HEK293 (cell line): ENCODE results near the gene UBE2G2.

Experiments
- EGR2 ChIP-seq: fragments of 450-650 bp; formaldehyde crosslinking; IDR thresholded peaks from 2 replicates; pipeline ENCODE4 v1.5.1; 2016; ENCODE audit warnings: low read depth, missing biosample characterization, missing genetic modification characterization
- GLIS1 ChIP-seq: fragments of 450-650 bp; formaldehyde crosslinking; IDR thresholded peaks from 2 replicates; pipeline ENCODE4 v1.5.1; 2016; ENCODE audit warnings: missing biosample characterization, missing genetic modification characterization
- GLIS2 ChIP-seq: fragments of 450-650 bp; formaldehyde crosslinking; IDR thresholded peaks from 2 replicates; pipeline ENCODE4 v1.5.1; 2016; ENCODE audit warnings: missing biosample characterization, missing genetic modification characterization
- KLF9 ChIP-seq: fragments of 450-650 bp; formaldehyde crosslinking; IDR thresholded peaks from 2 replicates; pipeline ENCODE4 v1.5.1; 2016; ENCODE audit warnings: missing biosample characterization, missing genetic modification characterization, low read depth
- YY2 ChIP-seq: fragments of 450-650 bp; formaldehyde crosslinking; IDR thresholded peaks from 2 replicates; pipeline ENCODE4 v1.5.1; 2016; ENCODE audit warnings: missing biosample characterization, missing genetic modification characterization
- ZBTB20 ChIP-seq: fragments of 450-650 bp; formaldehyde crosslinking; IDR thresholded peaks from 2 replicates; pipeline ENCODE4 v1.5.1; 2016; ENCODE audit warnings: missing biosample characterization, missing genetic modification characterization
- ZBTB48 ChIP-seq: fragments of 450-650 bp; formaldehyde crosslinking; IDR thresholded peaks from 2 replicates; pipeline ENCODE4 v1.5.1; 2016; ENCODE audit warnings: missing biosample characterization, missing genetic modification characterization
- ZFHX2 ChIP-seq: fragments of 450-650 bp; formaldehyde crosslinking; conservative IDR thresholded peaks from 2 replicates; pipeline ENCODE4 v1.5.1; 2016; ENCODE audit warnings: missing biosample characterization, missing genetic modification characterization
- ZFP41 ChIP-seq: fragments of 450-650 bp; formaldehyde crosslinking; IDR thresholded peaks from 2 replicates; pipeline ENCODE4 v1.5.1; 2016; ENCODE audit warnings: missing biosample characterization, missing genetic modification characterization, borderline replicate concordance
- ZIC2 ChIP-seq: fragments of 450-650 bp; formaldehyde crosslinking; IDR thresholded peaks from 2 replicates; pipeline ENCODE4 v1.5.1; 2016; ENCODE audit warnings: missing biosample characterization, missing genetic modification characterization
- ZNF112 ChIP-seq: fragments of 450-650 bp; formaldehyde crosslinking; IDR thresholded peaks from 2 replicates; pipeline ENCODE4 v1.5.0; 2017; ENCODE audit warnings: missing biosample characterization, missing genetic modification characterization
- ZNF133 ChIP-seq: fragments of 450-650 bp; formaldehyde crosslinking; IDR thresholded peaks from 2 replicates; pipeline ENCODE4 v1.5.1; 2016; ENCODE audit warnings: missing biosample characterization, missing genetic modification characterization
- ZNF169 ChIP-seq: fragments of 450-650 bp; formaldehyde crosslinking; IDR thresholded peaks from 2 replicates; pipeline ENCODE4 v1.5.1; 2016; ENCODE audit warnings: missing biosample characterization, missing genetic modification characterization
- ZNF202 ChIP-seq: fragments of 450-650 bp; formaldehyde crosslinking; IDR thresholded peaks from 2 replicates; pipeline ENCODE4 v1.5.1; 2016; ENCODE audit warnings: missing biosample characterization, missing genetic modification characterization, borderline replicate concordance
- ZNF239 ChIP-seq: fragments of 450-650 bp; formaldehyde crosslinking; IDR thresholded peaks from 2 replicates; pipeline ENCODE4 v1.5.1; 2016; ENCODE audit warnings: missing biosample characterization, missing genetic modification characterization
- ZNF274 ChIP-seq, 2 experiments: fragments of 200-500 bp in 1 of 2; fragments of 450-650 bp in 1 of 2; sonication (Bioruptor generic) in 1 of 2; formaldehyde crosslinking in 1 of 2; IDR thresholded peaks; 2 replicates each; pipeline versions ENCODE4 v1.5.1 to v1.6.1; 2014 to 2016; ENCODE audit warnings: borderline replicate concordance in 1 of 2, inconsistent platforms in 1 of 2, low read length in 1 of 2, missing biosample characterization in 1 of 2, missing genetic modification characterization in 1 of 2
- ZNF292 ChIP-seq: fragments of 450-650 bp; formaldehyde crosslinking; IDR thresholded peaks from 2 replicates; pipeline ENCODE4 v1.5.1; 2016; ENCODE audit warnings: low read depth, missing biosample characterization, missing genetic modification characterization, borderline replicate concordance
- ZNF404 ChIP-seq: fragments of 450-650 bp; formaldehyde crosslinking; IDR thresholded peaks from 2 replicates; pipeline ENCODE4 v1.5.1; 2017; ENCODE audit warnings: missing biosample characterization, missing genetic modification characterization
- ZNF416 ChIP-seq: fragments of 450-650 bp; formaldehyde crosslinking; IDR thresholded peaks from 2 replicates; pipeline ENCODE4 v1.5.1; 2016; ENCODE audit warnings: missing biosample characterization, missing genetic modification characterization
- ZNF555 ChIP-seq: fragments of 450-650 bp; formaldehyde crosslinking; conservative IDR thresholded peaks from 2 replicates; pipeline ENCODE4 v1.5.1; 2017; ENCODE audit warnings: missing biosample characterization, mild to moderate bottlenecking, missing genetic modification characterization, inconsistent platforms
- ZNF623 ChIP-seq: fragments of 450-650 bp; formaldehyde crosslinking; IDR thresholded peaks from 2 replicates; pipeline ENCODE4 v1.5.1; 2016; ENCODE audit warnings: missing biosample characterization, missing genetic modification characterization
- TF ChIP-seq, protein P1 (sequence below): fragments of 450-650 bp; formaldehyde crosslinking; IDR thresholded peaks from 2 replicates; pipeline ENCODE4 v1.5.1; 2016; ENCODE audit warnings: missing biosample characterization, missing genetic modification characterization
- TF ChIP-seq, protein P2 (sequence below): fragments of 450-650 bp; IDR thresholded peaks from 2 replicates; pipeline ENCODE4 v1.5.1; 2018; ENCODE audit warnings: missing biosample characterization, missing genetic modification characterization
- TF ChIP-seq, protein P3 (sequence below): fragments of 450-650 bp; formaldehyde crosslinking; IDR thresholded peaks from 2 replicates; pipeline ENCODE4 v1.5.1; 2016; ENCODE audit warnings: missing biosample characterization, missing genetic modification characterization
- TF ChIP-seq, protein P4 (sequence below): fragments of 450-650 bp; formaldehyde crosslinking; IDR thresholded peaks from 2 replicates; pipeline ENCODE4 v1.5.1; 2016; ENCODE audit warnings: missing biosample characterization, missing genetic modification characterization
- TF ChIP-seq, protein P5 (sequence below): fragments of 450-650 bp; formaldehyde crosslinking; IDR thresholded peaks from 2 replicates; pipeline ENCODE4 v1.5.1; 2016; ENCODE audit warnings: missing biosample characterization, missing genetic modification characterization

Gene UBE2G2

DNA sequence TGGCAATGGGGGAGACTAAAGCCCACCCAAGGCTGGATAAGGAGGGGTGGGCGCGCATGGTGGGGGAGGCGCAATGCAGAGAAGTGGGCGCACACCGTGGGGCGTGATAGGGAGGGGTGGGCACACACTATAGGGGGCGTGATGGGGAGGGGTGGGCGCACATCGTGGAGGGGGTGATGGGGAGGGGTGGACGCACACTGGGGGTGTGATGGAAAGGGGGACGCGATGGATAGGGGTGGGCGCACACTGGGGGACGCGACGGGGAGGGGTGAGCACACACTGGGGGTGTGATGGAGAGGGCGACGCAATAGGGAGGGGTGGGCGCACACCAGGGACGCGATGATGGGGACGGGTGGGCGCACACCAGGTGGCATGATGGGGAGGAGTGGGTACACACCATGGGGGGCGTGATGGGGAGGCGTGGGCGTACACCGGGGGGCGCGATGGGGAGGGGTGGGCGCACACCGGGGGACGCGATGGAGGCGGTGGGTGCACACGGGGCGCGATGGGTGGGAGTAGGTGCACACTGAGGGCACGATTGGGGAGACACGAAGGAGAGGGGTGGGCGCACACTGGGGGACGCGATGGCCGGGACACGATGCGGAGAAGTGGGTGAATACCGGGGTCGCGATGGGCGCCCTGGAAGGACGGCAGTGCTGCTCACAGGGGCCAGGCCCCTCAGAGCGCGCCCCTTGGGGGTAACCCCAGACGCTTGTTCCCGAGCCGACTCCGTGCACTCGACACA, 15.3 kb upstream of the UBE2G2 start (continued):
- TF ChIP-seq, protein P1, sequence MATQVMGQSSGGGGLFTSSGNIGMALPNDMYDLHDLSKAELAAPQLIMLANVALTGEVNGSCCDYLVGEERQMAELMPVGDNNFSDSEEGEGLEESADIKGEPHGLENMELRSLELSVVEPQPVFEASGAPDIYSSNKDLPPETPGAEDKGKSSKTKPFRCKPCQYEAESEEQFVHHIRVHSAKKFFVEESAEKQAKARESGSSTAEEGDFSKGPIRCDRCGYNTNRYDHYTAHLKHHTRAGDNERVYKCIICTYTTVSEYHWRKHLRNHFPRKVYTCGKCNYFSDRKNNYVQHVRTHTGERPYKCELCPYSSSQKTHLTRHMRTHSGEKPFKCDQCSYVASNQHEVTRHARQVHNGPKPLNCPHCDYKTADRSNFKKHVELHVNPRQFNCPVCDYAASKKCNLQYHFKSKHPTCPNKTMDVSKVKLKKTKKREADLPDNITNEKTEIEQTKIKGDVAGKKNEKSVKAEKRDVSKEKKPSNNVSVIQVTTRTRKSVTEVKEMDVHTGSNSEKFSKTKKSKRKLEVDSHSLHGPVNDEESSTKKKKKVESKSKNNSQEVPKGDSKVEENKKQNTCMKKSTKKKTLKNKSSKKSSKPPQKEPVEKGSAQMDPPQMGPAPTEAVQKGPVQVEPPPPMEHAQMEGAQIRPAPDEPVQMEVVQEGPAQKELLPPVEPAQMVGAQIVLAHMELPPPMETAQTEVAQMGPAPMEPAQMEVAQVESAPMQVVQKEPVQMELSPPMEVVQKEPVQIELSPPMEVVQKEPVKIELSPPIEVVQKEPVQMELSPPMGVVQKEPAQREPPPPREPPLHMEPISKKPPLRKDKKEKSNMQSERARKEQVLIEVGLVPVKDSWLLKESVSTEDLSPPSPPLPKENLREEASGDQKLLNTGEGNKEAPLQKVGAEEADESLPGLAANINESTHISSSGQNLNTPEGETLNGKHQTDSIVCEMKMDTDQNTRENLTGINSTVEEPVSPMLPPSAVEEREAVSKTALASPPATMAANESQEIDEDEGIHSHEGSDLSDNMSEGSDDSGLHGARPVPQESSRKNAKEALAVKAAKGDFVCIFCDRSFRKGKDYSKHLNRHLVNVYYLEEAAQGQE (tag by site-specific recombination): no peak
- TF ChIP-seq ZBTB20 (tag by site-specific recombination): peak; percentile 36; the same call in 1 of the 2 replicates
- no peak for TF ChIP-seq ZNF133 (tag by site-specific recombination)
- no peak for TF ChIP-seq ZNF274 (IDR thresholded peaks at IDR 0.05; ENCODE audit: low read length)
- no peak for TF ChIP-seq ZNF274 (tag by site-specific recombination; IDR thresholded peaks at IDR 0.05; ENCODE audit: borderline replicate concordance)
- peak; percentile 56 for TF ChIP-seq ZFHX2 (tag by site-specific recombination)
- TF ChIP-seq, protein P2, sequence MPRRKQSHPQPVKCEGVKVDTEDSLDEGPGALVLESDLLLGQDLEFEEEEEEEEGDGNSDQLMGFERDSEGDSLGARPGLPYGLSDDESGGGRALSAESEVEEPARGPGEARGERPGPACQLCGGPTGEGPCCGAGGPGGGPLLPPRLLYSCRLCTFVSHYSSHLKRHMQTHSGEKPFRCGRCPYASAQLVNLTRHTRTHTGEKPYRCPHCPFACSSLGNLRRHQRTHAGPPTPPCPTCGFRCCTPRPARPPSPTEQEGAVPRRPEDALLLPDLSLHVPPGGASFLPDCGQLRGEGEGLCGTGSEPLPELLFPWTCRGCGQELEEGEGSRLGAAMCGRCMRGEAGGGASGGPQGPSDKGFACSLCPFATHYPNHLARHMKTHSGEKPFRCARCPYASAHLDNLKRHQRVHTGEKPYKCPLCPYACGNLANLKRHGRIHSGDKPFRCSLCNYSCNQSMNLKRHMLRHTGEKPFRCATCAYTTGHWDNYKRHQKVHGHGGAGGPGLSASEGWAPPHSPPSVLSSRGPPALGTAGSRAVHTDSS (tag by site-specific recombination): no peak
- no peak for TF ChIP-seq YY2 (tag by site-specific recombination)
- no peak for TF ChIP-seq ZFP41 (tag by site-specific recombination)
- TF ChIP-seq KLF9 (tag by site-specific recombination): peak; percentile 22; the same call in 1 of the 2 replicates
- no peak for TF ChIP-seq ZNF623
- TF ChIP-seq, protein P3, sequence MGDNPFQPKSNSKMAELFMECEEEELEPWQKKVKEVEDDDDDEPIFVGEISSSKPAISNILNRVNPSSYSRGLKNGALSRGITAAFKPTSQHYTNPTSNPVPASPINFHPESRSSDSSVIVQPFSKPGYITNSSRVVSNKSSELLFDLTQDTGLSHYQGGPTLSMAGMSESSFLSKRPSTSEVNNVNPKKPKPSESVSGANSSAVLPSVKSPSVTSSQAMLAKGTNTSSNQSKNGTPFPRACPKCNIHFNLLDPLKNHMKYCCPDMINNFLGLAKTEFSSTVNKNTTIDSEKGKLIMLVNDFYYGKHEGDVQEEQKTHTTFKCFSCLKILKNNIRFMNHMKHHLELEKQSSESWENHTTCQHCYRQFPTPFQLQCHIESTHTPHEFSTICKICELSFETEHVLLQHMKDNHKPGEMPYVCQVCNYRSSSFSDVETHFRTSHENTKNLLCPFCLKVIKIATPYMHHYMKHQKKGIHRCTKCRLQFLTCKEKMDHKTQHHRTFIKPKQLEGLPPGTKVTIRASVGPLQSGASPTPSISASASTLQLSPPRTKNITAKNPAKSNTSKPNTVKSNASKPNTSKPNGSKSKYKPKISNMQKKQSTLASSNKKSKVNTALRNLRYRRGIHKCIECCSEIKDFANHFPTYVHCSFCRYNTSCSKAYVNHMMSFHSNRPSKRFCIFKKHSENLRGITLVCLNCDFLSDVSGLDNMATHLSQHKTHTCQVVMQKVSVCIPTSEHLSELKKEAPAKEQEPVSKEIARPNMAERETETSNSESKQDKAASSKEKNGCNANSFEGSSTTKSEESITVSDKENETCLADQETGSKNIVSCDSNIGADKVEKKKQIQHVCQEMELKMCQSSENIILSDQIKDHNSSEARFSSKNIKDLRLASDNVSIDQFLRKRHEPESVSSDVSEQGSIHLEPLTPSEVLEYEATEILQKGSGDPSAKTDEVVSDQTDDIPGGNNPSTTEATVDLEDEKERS: no peak
- TF ChIP-seq, protein P4, sequence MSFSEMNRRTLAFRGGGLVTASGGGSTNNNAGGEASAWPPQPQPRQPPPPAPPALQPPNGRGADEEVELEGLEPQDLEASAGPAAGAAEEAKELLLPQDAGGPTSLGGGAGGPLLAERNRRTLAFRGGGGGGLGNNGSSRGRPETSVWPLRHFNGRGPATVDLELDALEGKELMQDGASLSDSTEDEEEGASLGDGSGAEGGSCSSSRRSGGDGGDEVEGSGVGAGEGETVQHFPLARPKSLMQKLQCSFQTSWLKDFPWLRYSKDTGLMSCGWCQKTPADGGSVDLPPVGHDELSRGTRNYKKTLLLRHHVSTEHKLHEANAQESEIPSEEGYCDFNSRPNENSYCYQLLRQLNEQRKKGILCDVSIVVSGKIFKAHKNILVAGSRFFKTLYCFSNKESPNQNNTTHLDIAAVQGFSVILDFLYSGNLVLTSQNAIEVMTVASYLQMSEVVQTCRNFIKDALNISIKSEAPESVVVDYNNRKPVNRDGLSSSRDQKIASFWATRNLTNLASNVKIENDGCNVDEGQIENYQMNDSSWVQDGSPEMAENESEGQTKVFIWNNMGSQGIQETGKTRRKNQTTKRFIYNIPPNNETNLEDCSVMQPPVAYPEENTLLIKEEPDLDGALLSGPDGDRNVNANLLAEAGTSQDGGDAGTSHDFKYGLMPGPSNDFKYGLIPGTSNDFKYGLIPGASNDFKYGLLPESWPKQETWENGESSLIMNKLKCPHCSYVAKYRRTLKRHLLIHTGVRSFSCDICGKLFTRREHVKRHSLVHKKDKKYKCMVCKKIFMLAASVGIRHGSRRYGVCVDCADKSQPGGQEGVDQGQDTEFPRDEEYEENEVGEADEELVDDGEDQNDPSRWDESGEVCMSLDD (tag by site-specific recombination): peak; percentile 89
- no peak for TF ChIP-seq ZNF555 (tag by site-specific recombination)
- no peak for TF ChIP-seq ZIC2
- no peak for TF ChIP-seq ZNF169 (tag by site-specific recombination)
- no peak for TF ChIP-seq GLIS1 (tag by site-specific recombination)
- TF ChIP-seq ZBTB48 (tag by site-specific recombination): no peak
- peak; percentile 57 for TF ChIP-seq EGR2 (tag by site-specific recombination)
- peak; percentile 80; the same call in 1 of the 2 replicates for TF ChIP-seq ZNF202 (tag by site-specific recombination)
- no peak for TF ChIP-seq ZNF404
- 0 out of 2 replicates have a peak, but pooled peaks have one; percentile 7 for TF ChIP-seq ZNF292 (tag by site-specific recombination)
- TF ChIP-seq, protein P5, sequence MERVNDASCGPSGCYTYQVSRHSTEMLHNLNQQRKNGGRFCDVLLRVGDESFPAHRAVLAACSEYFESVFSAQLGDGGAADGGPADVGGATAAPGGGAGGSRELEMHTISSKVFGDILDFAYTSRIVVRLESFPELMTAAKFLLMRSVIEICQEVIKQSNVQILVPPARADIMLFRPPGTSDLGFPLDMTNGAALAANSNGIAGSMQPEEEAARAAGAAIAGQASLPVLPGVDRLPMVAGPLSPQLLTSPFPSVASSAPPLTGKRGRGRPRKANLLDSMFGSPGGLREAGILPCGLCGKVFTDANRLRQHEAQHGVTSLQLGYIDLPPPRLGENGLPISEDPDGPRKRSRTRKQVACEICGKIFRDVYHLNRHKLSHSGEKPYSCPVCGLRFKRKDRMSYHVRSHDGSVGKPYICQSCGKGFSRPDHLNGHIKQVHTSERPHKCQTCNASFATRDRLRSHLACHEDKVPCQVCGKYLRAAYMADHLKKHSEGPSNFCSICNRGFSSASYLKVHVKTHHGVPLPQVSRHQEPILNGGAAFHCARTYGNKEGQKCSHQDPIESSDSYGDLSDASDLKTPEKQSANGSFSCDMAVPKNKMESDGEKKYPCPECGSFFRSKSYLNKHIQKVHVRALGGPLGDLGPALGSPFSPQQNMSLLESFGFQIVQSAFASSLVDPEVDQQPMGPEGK (tag by site-specific recombination): 0 out of 2 replicates have a peak, but pooled peaks have one; percentile 8
- TF ChIP-seq ZNF416 (tag by site-specific recombination): 0 out of 2 replicates have a peak, but pooled peaks have one; percentile 27
- peak; percentile 71; the same call in 1 of the 2 replicates for TF ChIP-seq GLIS2 (tag by site-specific recombination)
- no peak for TF ChIP-seq ZNF112
- no peak for TF ChIP-seq ZNF239 (tag by site-specific recombination)
